Neuronal stem cell (in vitro differentiated cells): ENCODE results near the gene SLC2A13.

ENCODE experiments used
- DNase-seq: peaks from one replicate; pipeline ENCODE4 v3.0.0-alpha.2; 2013; ENCODE audit warnings: low spot score
- H2AFZ ChIP-seq: one replicate; pipeline ENCODE4 v1.6.1; 2013; ENCODE audit warnings: mild to moderate bottlenecking, low read length, inconsistent platforms
- H2AK5ac ChIP-seq: 2 replicates; pipeline ENCODE4 v1.6.1; 2013; ENCODE audit warnings: low read depth, mild to moderate bottlenecking, inconsistent platforms, low read length, moderate library complexity, mixed read lengths
- H2BK120ac ChIP-seq: 2 replicates; pipeline ENCODE4 v1.6.1; 2013; ENCODE audit warnings: low read depth, mild to moderate bottlenecking, inconsistent platforms, low read length, moderate library complexity, mixed read lengths
- H2BK12ac ChIP-seq: one replicate; pipeline ENCODE4 v1.6.1; 2013; ENCODE audit warnings: low read length, inconsistent platforms
- H2BK15ac ChIP-seq: 2 replicates; pipeline ENCODE4 v1.6.1; 2013; ENCODE audit warnings: mild to moderate bottlenecking, low read length, inconsistent platforms, mixed read lengths
- H2BK5ac ChIP-seq: one replicate; pipeline ENCODE4 v1.6.1; 2013; ENCODE audit warnings: inconsistent platforms, mild to moderate bottlenecking, low read length, moderate library complexity
- H3K14ac ChIP-seq: one replicate; pipeline ENCODE4 v1.6.1; 2013; ENCODE audit warnings: low read length, inconsistent platforms
- H3K18ac ChIP-seq: 2 replicates; pipeline ENCODE4 v1.6.1; 2013; ENCODE audit warnings: low read length, inconsistent platforms
- H3K23ac ChIP-seq: 2 replicates; pipeline ENCODE4 v1.6.1; 2013; ENCODE audit warnings: low read depth, mild to moderate bottlenecking, mixed read lengths, low read length, inconsistent platforms; ENCODE audit not compliant: poor library complexity
- H3K27ac ChIP-seq: replicated peaks from 3 replicates; pipeline ENCODE4 v1.5.1; 2013; ENCODE audit warnings: low read length, inconsistent platforms
- H3K27me3 ChIP-seq, 3 experiments: 2 replicates each; pipeline ENCODE4 v1.6.1; 2013; ENCODE audit warnings: low read length in 3 of 3, mild to moderate bottlenecking in 2 of 3, inconsistent platforms in 1 of 3, low read depth in 1 of 3, mixed read lengths in 1 of 3, moderate library complexity in 1 of 3; ENCODE audit not compliant: control insufficient read depth in 3 of 3, insufficient read depth in 3 of 3
- H3K36me3 ChIP-seq, 2 donors: replicated peaks in 1 of 2; 2 replicates each; pipeline ENCODE4 v1.6.1; 2013; ENCODE audit warnings: low read length in 2 of 2; ENCODE audit not compliant: control insufficient read depth in 2 of 2, insufficient read depth in 2 of 2
- H3K4ac ChIP-seq: 2 replicates; pipeline ENCODE4 v1.6.1; 2013; ENCODE audit warnings: inconsistent platforms, mild to moderate bottlenecking, low read length, moderate library complexity
- H3K4me1 ChIP-seq, 2 donors: 1 replicate in 1 of 2; 2 replicates in 1 of 2; pipeline ENCODE4 v1.6.1; 2013; ENCODE audit warnings: low read length in 2 of 2, low read depth in 1 of 2; ENCODE audit not compliant: control insufficient read depth in 2 of 2, insufficient read depth in 1 of 2
- H3K4me2 ChIP-seq: one replicate; pipeline ENCODE4 v1.6.1; 2013; ENCODE audit warnings: mild to moderate bottlenecking, low read length, inconsistent platforms; ENCODE audit not compliant: insufficient read depth, poor library complexity, severe bottlenecking
- H3K4me3 ChIP-seq, 2 donors: 2 replicates each; pipeline ENCODE4 v1.5.1; 2013; ENCODE audit warnings: low read length in 2 of 2, mild to moderate bottlenecking in 2 of 2, inconsistent platforms in 1 of 2, moderate library complexity in 1 of 2
- H3K79me1 ChIP-seq: one replicate; pipeline ENCODE4 v1.6.1; 2013; ENCODE audit warnings: low read depth, mild to moderate bottlenecking, inconsistent platforms, low read length, moderate library complexity
- H3K9ac ChIP-seq: one replicate; pipeline ENCODE4 v1.6.1; 2013; ENCODE audit warnings: mild to moderate bottlenecking, low read depth, low read length, inconsistent platforms; ENCODE audit not compliant: poor library complexity
- H3K9me3 ChIP-seq, 2 donors: replicated peaks in 1 of 2; 2 replicates each; pipeline versions ENCODE3 to v1.6.1; 2013; ENCODE audit warnings: low read length in 2 of 2, mild to moderate bottlenecking in 2 of 2, inconsistent platforms in 1 of 2, low read depth in 1 of 2, mixed read lengths in 1 of 2, moderate library complexity in 1 of 2; ENCODE audit not compliant: control insufficient read depth in 2 of 2, insufficient read depth in 1 of 2
- H4K8ac ChIP-seq: one replicate; pipeline ENCODE4 v1.6.1; 2013; ENCODE audit warnings: low read depth, mild to moderate bottlenecking, inconsistent platforms, low read length, moderate library complexity
- H4K91ac ChIP-seq: one replicate; pipeline ENCODE4 v1.6.1; 2013; ENCODE audit warnings: low read length, low read depth, mild to moderate bottlenecking, inconsistent platforms; ENCODE audit not compliant: poor library complexity
- WGBS, 2 donors: extraction: QIAGEN DNeasy Blood & Tissue Kit; methylation state at CpG; one replicate each; pipeline ENCODE4 v1.1.7; 2013; ENCODE audit warnings: missing lambda C conversion rate in 2 of 2, mixed read lengths in 1 of 2; ENCODE audit not compliant: insufficient read length in 2 of 2, insufficient replicate concordance in 1 of 2; ENCODE audit errors: extremely low coverage in 2 of 2; 5-methylcytosine and 5-hydroxymethylcytosine counted together

The SLC2A13 gene

GRCh38 chr12:39988574-39988973 lies 117.3 kb downstream of the SLC2A13 start:
- H3K23ac ChIP-seq: no peak overlapping the region
- no peak overlapping the region for H3K18ac ChIP-seq
- H3K4me2 ChIP-seq: no peak overlapping the region
- no peak overlapping the region for H3K4me3 ChIP-seq
- H3K4me1 ChIP-seq: peaks cover 0 to 5% of the 10 kb centered on the region in 2 donors
- no peak overlapping the region for H2AK5ac ChIP-seq
- no peak overlapping the region for H3K27ac ChIP-seq
- no peak overlapping the region for H2BK5ac ChIP-seq
- H2BK15ac ChIP-seq: no peak overlapping the region
- no peak overlapping the region for H2BK12ac ChIP-seq
- no peak overlapping the region for H3K4ac ChIP-seq
- no peak overlapping the region for H3K14ac ChIP-seq
- no peak overlapping the region for H2AFZ ChIP-seq
- no peaks in the 10 kb centered on the region for H3K9me3 ChIP-seq
- no peaks in the 10 kb centered on the region for H3K36me3 ChIP-seq
- no peak overlapping the region for H4K91ac ChIP-seq
- H3K9ac ChIP-seq: no peak overlapping the region
- no peak overlapping the region for H4K8ac ChIP-seq
- no peak for DNase-seq
- H2BK120ac ChIP-seq: no peak overlapping the region
- no peaks in the 10 kb centered on the region for H3K79me1 ChIP-seq
- peaks cover 0 to 2% (median 0%) of the 10 kb centered on the region in 3 experiments for H3K27me3 ChIP-seq
- no CpG with 5 or more reads among the region's 2 CpGs for WGBS, 2 donors

- Histone ChIP-seq H3K4me2 (no peak overlapping the region), H3K4ac (no peak overlapping the region), H4K91ac (no peak overlapping the region), H3K23ac (no peak overlapping the region), H2AK5ac (no peak overlapping the region), H2BK15ac (no peak overlapping the region), H3K14ac (no peak overlapping the region), H3K36me3 (no peaks in the 10 kb centered on the region), H3K4me3 (no peak overlapping the region), H3K79me1 (no peaks in the 10 kb centered on the region), H3K27me3 (peaks cover 0 to 2% (median 0%) of the 10 kb centered on the region in 3 experiments), H4K8ac (no peak overlapping the region), H3K9me3 (no peaks in the 10 kb centered on the region), H3K4me1 (no peaks in the 10 kb centered on the region), H2BK5ac (no peak overlapping the region), H3K9ac (no peak overlapping the region), H2BK120ac (no peak overlapping the region), H2AFZ (no peak overlapping the region), H3K27ac (no peak overlapping the region), H2BK12ac (no peak overlapping the region), H3K18ac (no peak overlapping the region)
- no CpG with 5 or more reads among the region's 2 CpGs for WGBS, 2 donors
- DNase-seq: no peak
Measured at GRCh38 chr12:39986674-39987073, 119.2 kb downstream of the SLC2A13 start.

- Histone ChIP-seq H2AK5ac (no peak overlapping the region), H3K79me1 (no peaks in the 10 kb centered on the region), H2BK120ac (no peak overlapping the region), H3K27ac (no peak overlapping the region), H3K4me2 (no peak overlapping the region), H3K23ac (no peak overlapping the region), H3K18ac (no peak overlapping the region), H2BK5ac (no peak overlapping the region), H4K91ac (no peak overlapping the region), H4K8ac (no peak overlapping the region), H3K4me3 (no peak overlapping the region), H3K4ac (no peak overlapping the region), H3K27me3 (no peaks in the 10 kb centered on the region), H2BK12ac (no peak overlapping the region), H2AFZ (no peak overlapping the region), H3K36me3 (no peaks in the 10 kb centered on the region), H3K9ac (no peak overlapping the region), H3K14ac (no peak overlapping the region), H3K4me1 (no peaks in the 10 kb centered on the region), H3K9me3 (no peaks in the 10 kb centered on the region), H2BK15ac (no peak overlapping the region)
- WGBS, 2 donors: no CpG with 5 or more reads among the region's 5 CpGs
- no peak for DNase-seq
Measured at GRCh38 chr12:39984670-39985069, 121.2 kb downstream of the SLC2A13 start.

GRCh38 chr12:39975374-39975918 lies 130.4 kb downstream of the SLC2A13 start:
- Histone ChIP-seq H2AK5ac (no peak overlapping the region), H3K4ac (no peak overlapping the region), H3K27me3 (no peaks in the 10 kb centered on the region)

More at GRCh38 chr12:39975374-39975918, 130.4 kb downstream of the SLC2A13 start:
- H3K4me2 ChIP-seq: no peak overlapping the region
- H4K8ac ChIP-seq: no peak overlapping the region
- H3K27ac ChIP-seq: no peak overlapping the region
- WGBS, 2 donors: no CpG with 5 or more reads among the region's 5 CpGs
- no peak overlapping the region for H3K18ac ChIP-seq
- no peaks in the 10 kb centered on the region for H3K4me1 ChIP-seq
- H2BK12ac ChIP-seq: no peak overlapping the region
- H2BK120ac ChIP-seq: no peak overlapping the region
- H3K4me3 ChIP-seq: no peak overlapping the region
- no peak overlapping the region for H3K14ac ChIP-seq
- H2BK15ac ChIP-seq: no peak overlapping the region
- peaks cover 1% of the 10 kb centered on the region in 2 donors for H3K9me3 ChIP-seq
- no peak overlapping the region for H3K9ac ChIP-seq
- no peak overlapping the region for H3K23ac ChIP-seq
- H3K36me3 ChIP-seq: no peaks in the 10 kb centered on the region
- DNase-seq: no peak
- H4K91ac ChIP-seq: no peak overlapping the region
- H2BK5ac ChIP-seq: no peak overlapping the region
- H2AFZ ChIP-seq: no peak overlapping the region
- H3K79me1 ChIP-seq: no peaks in the 10 kb centered on the region
